Erythroblast (primary cell): Measurements from ENCODE around the gene GPR137.

Experiments used
- GATA1 ChIP-seq: IDR thresholded peaks from 2 replicates; pipeline ENCODE4 v1.6.1; 2011; ENCODE audit warnings: low read depth, mild to moderate bottlenecking, control low read depth, low read length, moderate library complexity
- POLR2A ChIP-seq: IDR thresholded peaks from 2 replicates; pipeline ENCODE4 v1.6.1; 2011; ENCODE audit warnings: mild to moderate bottlenecking, low read length

GRCh38 chr11:64275841-64276240, 9.8 kb upstream of the GPR137 start:
- TF ChIP-seq POLR2A (no peak), GATA1 (no peak)
